K562 (cell line): ENCODE data around the gene GUK1. TPM values are rescaled to one million over a fixed set of nuclear protein-coding genes. Genes with fewer than 3 reads are reported as not detected.

ENCODE experiments used
- ATAC-seq: fragments of 200-7000 bp; cut with Tn5 transposase; 3 replicates; pipeline ENCODE4 v1.9.1; 2020; ENCODE audit warnings: moderate library complexity
- BruUV-seq: library from RNA; stranded (reverse); fragments of 400-500 nt; replicated peaks from 2 replicates; lab custom pipeline; 2021; lab: Mats Ljungman, UMichigan
- CTCF ChIA-PET: fragments of 300-600 bp; formaldehyde crosslinking; extraction: SDS; loops from one replicate; lab custom pipeline; 2021; ENCODE audit warnings: low intra/inter-chr PET ratio; lab: Yijun Ruan, JAX
- POLR2A ChIA-PET: fragments of 300-600, 350-650 bp; sonication (Branson Sonifier 250); formaldehyde crosslinking; extraction: SDS; loops from one replicate; lab custom pipeline; 2021; ENCODE audit warnings: antibody characterized with exemption, inconsistent platforms; lab: Yijun Ruan, JAX
- DNase-seq, 4 experiments: peaks; one replicate each; pipeline versions ENCODE4 v3.0.0 to v3.0.0-alpha.2; 2011 to 2018; ENCODE audit warnings: low spot score in 3 of 4, mixed read lengths in 3 of 4; ENCODE audit errors: extremely low read depth in 1 of 4
- FAIRE-seq: peaks from 2 replicates; lab custom pipeline; 2011; peaks lifted over from hg19 to GRCh38; lab: Jason Lieb, UNC
- H2AFZ ChIP-seq: 2 replicates; pipeline ENCODE4 v1.6.0; 2011; ENCODE audit warnings: low read depth, low read length, control low read depth, inconsistent platforms
- H3K27ac ChIP-seq: fragments of 200-600 bp; 3 replicates; pipeline ENCODE4 v1.8.0; 2011; ENCODE audit warnings: low read depth, mild to moderate bottlenecking, control low read depth, inconsistent platforms, low read length, moderate library complexity, mixed read lengths; ENCODE audit errors: extremely low read depth
- H3K27me3 ChIP-seq, 2 experiments: fragments of 300-600 bp in 1 of 2; 2 replicates in 1 of 2; 3 replicates in 1 of 2; pipeline versions ENCODE4 v1.6.0 to v1.8.0; 2011; ENCODE audit warnings: inconsistent platforms in 2 of 2, low read length in 2 of 2, mild to moderate bottlenecking in 1 of 2, mixed read lengths in 1 of 2, moderate library complexity in 1 of 2; ENCODE audit not compliant: control insufficient read depth in 2 of 2, insufficient read depth in 2 of 2
- H3K36me3 ChIP-seq: fragments of 300-600 bp; 3 replicates; pipeline ENCODE4 v1.8.0; 2011; ENCODE audit warnings: mild to moderate bottlenecking, low read length, inconsistent platforms; ENCODE audit not compliant: control insufficient read depth, insufficient read depth
- H3K4me1 ChIP-seq, 2 experiments: fragments of 200-600 bp in 1 of 2; replicated peaks in 1 of 2; 2 replicates in 1 of 2; 3 replicates in 1 of 2; pipeline versions ENCODE4 v1.5.1 to v1.8.0; 2011; ENCODE audit warnings: inconsistent platforms in 2 of 2, low read length in 2 of 2, mild to moderate bottlenecking in 1 of 2, mixed read lengths in 1 of 2, moderate library complexity in 1 of 2; ENCODE audit not compliant: control insufficient read depth in 2 of 2, insufficient read depth in 2 of 2
- H3K4me2 ChIP-seq: 2 replicates; pipeline ENCODE4 v1.6.1; 2011; ENCODE audit warnings: low read length, control low read depth, inconsistent platforms, mixed read lengths; ENCODE audit not compliant: insufficient read depth
- H3K4me3 ChIP-seq: fragments of 200-600 bp; sonication (generic), shearing (Covaris generic); 2 replicates; pipeline ENCODE4 v1.5.1; 2016; ENCODE audit warnings: control low read depth, inconsistent platforms
- H3K79me2 ChIP-seq: fragments of 200-600 bp; 3 replicates; pipeline ENCODE4 v1.8.0; 2011; ENCODE audit warnings: low read length, inconsistent platforms; ENCODE audit not compliant: control insufficient read depth, insufficient read depth
- H3K9ac ChIP-seq, 2 experiments: 2 replicates each; pipeline versions ENCODE4 v1.6.0 to v1.6.1; 2011; ENCODE audit warnings: low read depth in 2 of 2, low read length in 2 of 2, control low read depth in 1 of 2, inconsistent platforms in 1 of 2, mild to moderate bottlenecking in 1 of 2, mixed read lengths in 1 of 2; ENCODE audit not compliant: insufficient read depth in 1 of 2
- H3K9me1 ChIP-seq: one replicate; pipeline ENCODE4 v1.6.0; 2011; ENCODE audit warnings: inconsistent platforms, mild to moderate bottlenecking, low read length, moderate library complexity; ENCODE audit not compliant: control insufficient read depth, insufficient read depth
- H3K9me3 ChIP-seq: replicated peaks from 2 replicates; pipeline ENCODE4 v1.5.1; 2011; ENCODE audit warnings: low read depth, low read length, inconsistent platforms; ENCODE audit not compliant: control insufficient read depth, insufficient read depth
- H4K20me1 ChIP-seq: replicated peaks from 2 replicates; pipeline ENCODE4 v1.6.1; 2011; ENCODE audit warnings: low read length, inconsistent platforms, mixed read lengths; ENCODE audit not compliant: control insufficient read depth, insufficient read depth
- BCL6 ChIP-seq: fragments of 250-450 bp; sonication (Bioruptor Pico); IDR thresholded peaks from 2 replicates; pipeline ENCODE4 v1.4.0; 2020
- BCOR ChIP-seq: fragments of 450-650 bp; IDR thresholded peaks from 2 replicates; pipeline ENCODE4 v1.6.1; 2016
- CBX3 ChIP-seq, 2 experiments: IDR thresholded peaks; 1 replicate in 1 of 2; 2 replicates in 1 of 2; pipeline ENCODE4 v1.6.1; 2012; ENCODE audit warnings: inconsistent platforms in 2 of 2, low read length in 2 of 2, borderline replicate concordance in 1 of 2, control low read depth in 1 of 2
- CCAR2 ChIP-seq: fragments of 200-400 bp; formaldehyde crosslinking; IDR thresholded peaks from 2 replicates; pipeline ENCODE4 v1.6.1; 2017; ENCODE audit warnings: mild to moderate bottlenecking, low read depth, low read length
- CHD4 ChIP-seq: fragments of 200-600 bp; sonication (generic); IDR thresholded peaks from 3 replicates; pipeline ENCODE4 v1.6.1; 2012; ENCODE audit warnings: low read depth, mild to moderate bottlenecking, mixed read lengths, low read length, inconsistent platforms; ENCODE audit not compliant: insufficient read depth, insufficient replicate concordance, poor library complexity, severe bottlenecking
- E2F4 ChIP-seq: sonication (generic); formaldehyde crosslinking; IDR thresholded peaks from 2 replicates; pipeline ENCODE4 v1.8.0; 2022; ENCODE audit warnings: mild to moderate bottlenecking, low read depth, missing genetic modification reagents
- ELF2 ChIP-seq: fragments of 250-450 bp; sonication (Bioruptor Pico); IDR thresholded peaks from 2 replicates; pipeline ENCODE4 v1.5.0; 2021; ENCODE audit warnings: mild to moderate bottlenecking
- EZH2 ChIP-seq: IDR thresholded peaks from 2 replicates; pipeline ENCODE4 v1.6.1; 2012; ENCODE audit warnings: low read depth, mild to moderate bottlenecking, inconsistent platforms, low read length, borderline replicate concordance
- HSF4 ChIP-seq: fragments of 250-450 bp; sonication (Bioruptor Pico); IDR thresholded peaks from 2 replicates; pipeline ENCODE4 v2.1.2; 2022; ENCODE audit warnings: mild to moderate bottlenecking, moderate library complexity, borderline replicate concordance
- MTA3 ChIP-seq: fragments of 450-650 bp; formaldehyde crosslinking; IDR thresholded peaks from 2 replicates; pipeline ENCODE4 v1.6.1; 2017; ENCODE audit warnings: mild to moderate bottlenecking, borderline replicate concordance
- NR4A1 ChIP-seq, 2 experiments: fragments of 250-450 bp in 1 of 2; fragments of 450-650 bp in 1 of 2; sonication (Bioruptor Pico) in 1 of 2; IDR thresholded peaks; 2 replicates each; pipeline versions ENCODE4 v1.4.0 to v1.6.1; 2016 to 2020; ENCODE audit warnings: mild to moderate bottlenecking in 2 of 2, missing compliant biosample characterization in 1 of 2, missing genetic modification characterization in 1 of 2, moderate library complexity in 1 of 2
- SIN3A ChIP-seq, 2 experiments: fragments of 150-350 bp in 1 of 2; IDR thresholded peaks; 2 replicates each; pipeline ENCODE4 v1.6.1; 2011 to 2016; ENCODE audit warnings: borderline replicate concordance in 2 of 2, low read depth in 2 of 2, low read length in 2 of 2, mild to moderate bottlenecking in 2 of 2, moderate library complexity in 2 of 2; ENCODE audit not compliant: control insufficient read depth in 1 of 2
- SMAD2 ChIP-seq: fragments of 150-350 bp; IDR thresholded peaks from 2 replicates; pipeline ENCODE4 v1.6.1; 2014; ENCODE audit warnings: low read depth, mild to moderate bottlenecking, low read length
- XRCC5 ChIP-seq: fragments of 200-400 bp; formaldehyde crosslinking; IDR thresholded peaks from 2 replicates; pipeline ENCODE4 v1.6.1; 2017; ENCODE audit warnings: low read depth, mild to moderate bottlenecking, low read length
- ZNF445 ChIP-seq: fragments of 250-450 bp; sonication (Bioruptor Pico); IDR thresholded peaks from 2 replicates; pipeline ENCODE4 v1.4.0; 2020; ENCODE audit warnings: low read depth, mild to moderate bottlenecking, moderate library complexity
- WGBS: fragments of 100-300 bp; shearing (Covaris generic); methylation state at CpG from one replicate; pipeline ENCODE4 v1.1.6; 2016; ENCODE audit warnings: low coverage, mixed read lengths; ENCODE audit not compliant: insufficient coverage; ENCODE audit errors: missing lambda C conversion rate; 5-methylcytosine and 5-hydroxymethylcytosine counted together
- in situ Hi-C: fragments of 300-500 bp; cut with MboI; formaldehyde crosslinking; loops from 4 replicates; pipeline ENCODE4 v1.15.0; 2018; ENCODE audit warnings: inconsistent platforms, mixed read lengths
- intact Hi-C: fragments of 100-400 bp; cut with micrococcal nuclease; formaldehyde crosslinking; loops from 2 replicates; pipeline ENCODE4 v1.14.2; 2022
- polyA plus RNA-seq, 8 experiments: library from polyadenylated mRNA; depleted of rRNA in 4 of 8; stranded (reverse) in 5 of 8; unstranded in 3 of 8; fragments of >200 nt; fragmentation: Nextera tagmentation in 2 of 8; fragmentation: Illumina TruSeq in 1 of 8; extraction: Ambion mirVana in 2 of 8; extraction: Trizol in 1 of 8; gene quantifications; 2 replicates each; pipeline versions ENCODE4 v1.2.1 to v1.2.3, GENCODE V29; 2011 to 2014; ENCODE audit warnings: inconsistent platforms in 1 of 8, missing spikeins in 1 of 8
- total RNA-seq, 7 experiments: library from RNA; depleted of rRNA in 6 of 7; stranded (reverse); fragments of >200 nt in 6 of 7; fragmentation: Illumina TruSeq in 2 of 7; extraction: Trizol in 2 of 7; gene quantifications; 2 replicates each; pipeline versions ENCODE4 v1.2.1 to v1.2.3, GENCODE V29; 2011 to 2021; ENCODE audit warnings: low replicate concordance in 1 of 7
- TF ChIP-seq, protein P1 (sequence below): fragments of 250-450 bp; sonication (Bioruptor Pico); IDR thresholded peaks from 2 replicates; pipeline ENCODE4 v1.8.0; 2022; ENCODE audit warnings: inconsistent platforms, mild to moderate bottlenecking, moderate library complexity, borderline replicate concordance

GUK1 gene
- total and polyA plus RNA-seq, 9 of the 15 experiments (the other 6 are each of a cell fraction or from before 2014, with no cell fraction given) = 7.0 to 331 (median 132) TPM

DNA sequence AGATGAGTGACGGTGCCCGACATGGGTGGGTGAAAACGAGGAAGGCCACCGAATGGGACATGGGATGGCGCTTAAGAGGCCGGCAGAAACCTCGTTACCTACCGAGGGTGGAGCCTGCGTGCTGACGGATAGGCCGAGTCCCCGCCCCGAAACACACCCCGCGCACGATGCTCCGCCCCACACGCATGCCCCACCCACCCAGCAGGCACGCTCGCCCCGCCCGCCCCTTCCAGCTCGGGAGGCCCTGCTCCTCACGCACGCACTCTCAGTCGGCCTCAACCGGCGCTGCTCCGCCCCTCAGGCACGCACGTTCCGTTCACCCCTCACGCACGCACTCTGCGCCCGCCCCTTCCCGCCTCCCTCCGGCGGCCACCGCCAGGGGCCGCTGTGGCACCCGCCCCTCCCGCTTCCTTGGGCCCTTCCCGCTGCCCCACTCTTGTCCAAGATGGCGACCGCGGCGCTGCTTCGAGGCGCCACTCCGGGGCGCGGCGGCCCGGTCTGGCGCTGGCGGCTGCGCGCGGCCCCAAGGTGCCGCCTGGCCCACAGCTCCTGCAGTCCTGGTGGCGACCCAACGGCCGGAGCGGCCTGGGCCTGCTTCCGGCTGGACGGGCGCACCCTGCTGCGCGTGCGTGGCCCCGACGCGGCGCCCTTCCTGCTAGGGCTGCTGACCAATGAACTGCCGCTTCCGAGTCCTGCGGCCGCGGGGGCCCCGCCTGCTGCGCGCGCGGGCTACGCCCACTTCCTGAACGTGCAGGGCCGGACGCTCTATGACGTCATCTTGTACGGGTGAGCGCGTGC is 25.5 kb downstream of the GUK1 start, which contains the start of gene IBA57:
TSS of gene IBA57 (plus strand) at position 433 of the 798 bp plus-strand sequence. CDS start at position 446, 13 bp downstream.
- Histone ChIP-seq H3K36me3 (no peaks in the 10 kb centered on the region), H3K27ac (peak within 1 kb of the TSS; percentile 99), H3K27me3 (no peaks in the 10 kb centered on the region), H3K4me3 (peak within 1 kb of the TSS; percentile 78), H3K4me2 (peak within 1 kb of the TSS; percentile 96), H2AFZ (peak within 1 kb of the TSS; percentile 97), H4K20me1 (peaks cover 6% of the 10 kb centered on the region), H3K4me1 (peaks cover 18 to 48% of the 10 kb centered on the region in 2 experiments), H3K9me1 (peaks cover 12% of the 10 kb centered on the region), H3K9ac (peak within 1 kb of the TSS; percentile 93 to 100), H3K9me3 (no peaks in the 10 kb centered on the region), H3K79me2 (peaks cover 10% of the 10 kb centered on the region)
- in situ Hi-C loops (no loop called here), intact Hi-C loops (loop anchor here (1.0 kb wide), 2 partner anchors 25 to 34 kb away; partner anchors contain the start of gene GUK1)
- BruUV-seq = no TSS peak
- ChIA-PET CTCF (interaction anchor here (1.0 kb wide), 1 partner anchor 24 kb away, joined by 4 read pairs; no protein-coding TSS in a partner anchor), POLR2A (interaction anchor here (0.6 to 5.8 kb wide), 19 partner anchors 8 to 1220 kb away, joined by 3 to 47 read pairs (median 5); partner anchors contain the start of genes GJC2 and GUK1)
- under 1% methylated on average over 67 of the region's 93 CpGs for WGBS
- FAIRE-seq (peak; percentile 93), DNase-seq (peak; percentile 98 to 100 (median 98)), ATAC-seq (peak; percentile 92)
- TF ChIP-seq E2F4 (peak; percentile 67; the same call in 1 of the 2 replicates), ELF2 (CRISPR knock-in tag) (peak; percentile 93), CBX3 (IDR thresholded peaks at IDR 0.05; ENCODE audit: borderline replicate concordance in 1 of 2, low read length in 2 of 2) (peak in 1 of 2 experiments; percentile 53; a peak in 1 of 3 replicates), XRCC5 (peak; percentile 89), NR4A1 (CRISPR knock-in tag; IDR thresholded peaks at IDR 0.05) (no peak; the same call in 1 of the 2 replicates), NR4A1 (tag; IDR thresholded peaks at IDR 0.05) (peak; percentile 91), MTA3 (peak; percentile 94), BCL6 (CRISPR knock-in tag) (no peak), HSF4 (CRISPR knock-in tag) (no peak), CHD4 (no peak), CCAR2 (no peak), BCOR (no peak), SIN3A (IDR thresholded peaks at IDR 0.05; ENCODE audit: borderline replicate concordance in 2 of 2, control insufficient read depth in 1 of 2, low read depth in 2 of 2, low read length in 2 of 2) (peak; percentile 48 to 78; a peak in 2 of 4 replicates), ZNF445 (CRISPR knock-in tag) (0 out of 2 replicates have a peak, but pooled peaks have one; percentile 23), EZH2 (no peak), SMAD2 (no peak)
- TF ChIP-seq, protein P1, sequence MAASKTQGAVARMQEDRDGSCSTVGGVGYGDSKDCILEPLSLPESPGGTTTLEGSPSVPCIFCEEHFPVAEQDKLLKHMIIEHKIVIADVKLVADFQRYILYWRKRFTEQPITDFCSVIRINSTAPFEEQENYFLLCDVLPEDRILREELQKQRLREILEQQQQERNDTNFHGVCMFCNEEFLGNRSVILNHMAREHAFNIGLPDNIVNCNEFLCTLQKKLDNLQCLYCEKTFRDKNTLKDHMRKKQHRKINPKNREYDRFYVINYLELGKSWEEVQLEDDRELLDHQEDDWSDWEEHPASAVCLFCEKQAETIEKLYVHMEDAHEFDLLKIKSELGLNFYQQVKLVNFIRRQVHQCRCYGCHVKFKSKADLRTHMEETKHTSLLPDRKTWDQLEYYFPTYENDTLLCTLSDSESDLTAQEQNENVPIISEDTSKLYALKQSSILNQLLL (CRISPR knock-in tag) = no peak
